ENCODE measurements around the gene ARRDC3.
"Not testable (repeated sequence)": the region's sequence is repeated elsewhere in the genome, so short reads cannot be mapped to it uniquely, and the experiment has no call there.

Gene ARRDC3, protein sequence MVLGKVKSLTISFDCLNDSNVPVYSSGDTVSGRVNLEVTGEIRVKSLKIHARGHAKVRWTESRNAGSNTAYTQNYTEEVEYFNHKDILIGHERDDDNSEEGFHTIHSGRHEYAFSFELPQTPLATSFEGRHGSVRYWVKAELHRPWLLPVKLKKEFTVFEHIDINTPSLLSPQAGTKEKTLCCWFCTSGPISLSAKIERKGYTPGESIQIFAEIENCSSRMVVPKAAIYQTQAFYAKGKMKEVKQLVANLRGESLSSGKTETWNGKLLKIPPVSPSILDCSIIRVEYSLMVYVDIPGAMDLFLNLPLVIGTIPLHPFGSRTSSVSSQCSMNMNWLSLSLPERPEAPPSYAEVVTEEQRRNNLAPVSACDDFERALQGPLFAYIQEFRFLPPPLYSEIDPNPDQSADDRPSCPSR

GRCh38 chr5:91383027-91383955 is at the start of gene ARRDC3:
TSS of gene ARRDC3 (minus strand) at chr5:91383317. CDS start at chr5:91383092, 225 bp downstream.
- DNase-seq: peak; percentile 85 to 88

GRCh38 chr5:91430949-91431348 is 47.8 kb upstream of the ARRDC3 start:
- DNase-seq: no peak

DNA sequence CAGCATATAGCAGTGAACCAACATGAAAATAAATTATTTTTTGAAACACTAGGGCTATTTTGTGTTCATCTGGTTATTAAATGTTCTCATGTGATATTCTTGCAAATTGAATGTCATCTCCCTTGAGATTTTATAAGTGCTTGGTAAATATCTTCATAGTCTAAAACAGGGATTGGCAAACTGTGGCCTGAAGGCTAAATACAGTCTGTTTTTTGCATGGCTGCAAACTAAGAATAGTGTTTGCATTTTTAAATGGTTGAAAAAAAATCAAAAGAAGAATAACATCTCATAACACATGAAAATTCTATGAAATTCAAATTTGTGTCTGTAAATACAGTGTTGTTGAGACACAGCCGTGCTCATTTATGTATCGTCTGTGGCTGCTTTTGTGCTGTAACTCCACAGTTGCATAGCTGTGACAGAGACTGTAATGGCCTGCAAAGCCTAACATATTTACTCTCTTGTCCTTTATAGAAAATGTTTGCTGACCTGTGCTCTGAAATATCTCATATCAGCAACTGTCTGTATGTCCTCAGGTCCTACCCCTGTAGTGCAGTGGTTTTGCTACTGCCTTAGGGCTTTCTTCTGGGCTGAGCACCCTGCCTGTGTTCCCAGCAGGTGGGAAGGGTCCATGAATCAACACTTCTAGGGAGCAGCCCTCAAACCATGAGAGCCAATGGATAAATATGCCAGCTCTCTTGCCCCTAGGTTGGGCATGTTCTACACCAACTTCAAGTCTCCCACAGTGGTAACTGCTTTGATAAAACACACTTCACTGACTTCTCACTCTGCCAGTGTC is 41.7 kb upstream of the ARRDC3 start:
- no peak for DNase-seq

DNA sequence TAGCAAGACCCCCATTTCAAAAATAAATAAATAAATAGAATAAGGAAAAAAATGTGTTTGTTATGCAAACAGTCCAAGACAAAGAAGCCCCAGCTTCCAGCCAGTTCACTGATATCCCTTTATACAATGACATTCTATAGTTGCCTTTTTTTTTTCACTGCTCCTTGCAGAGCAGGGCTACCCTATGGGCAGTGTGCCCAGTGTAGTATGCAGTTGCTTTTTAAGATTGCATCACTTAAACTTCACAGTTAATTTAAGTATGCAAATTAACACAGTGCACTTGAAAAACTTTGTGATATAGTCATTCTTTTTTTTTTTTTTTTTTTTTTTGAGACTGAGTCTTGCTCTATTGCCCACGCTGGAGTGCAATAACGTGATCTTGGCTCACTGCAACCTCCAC is 40.8 kb upstream of the ARRDC3 start:
- no peak for DNase-seq

DNA sequence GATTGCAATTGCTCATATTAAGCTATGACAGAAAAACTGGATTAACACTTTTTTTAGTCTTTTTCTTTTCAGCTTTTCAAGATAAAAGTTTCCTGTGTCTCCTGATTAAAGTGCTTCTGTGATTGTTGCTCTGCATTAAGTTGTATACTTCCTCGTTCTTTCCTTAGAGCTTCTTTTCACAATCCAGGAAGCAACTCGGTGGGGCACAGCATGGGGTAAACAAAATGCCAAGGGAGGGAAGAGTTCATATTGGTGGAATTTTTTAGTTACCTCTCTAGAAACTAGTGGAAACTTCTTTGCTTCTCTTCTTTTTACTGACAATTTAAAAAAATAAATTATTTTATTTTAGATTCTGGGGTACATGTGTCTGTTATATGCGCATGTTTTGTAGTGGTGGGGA is 37.8 kb upstream of the ARRDC3 start:
- DNase-seq: no peak

GRCh38 chr5:91419571-91420537 is 36.7 kb upstream of the ARRDC3 start:
- DNase-seq: peak; percentile 3 to 50

DNA sequence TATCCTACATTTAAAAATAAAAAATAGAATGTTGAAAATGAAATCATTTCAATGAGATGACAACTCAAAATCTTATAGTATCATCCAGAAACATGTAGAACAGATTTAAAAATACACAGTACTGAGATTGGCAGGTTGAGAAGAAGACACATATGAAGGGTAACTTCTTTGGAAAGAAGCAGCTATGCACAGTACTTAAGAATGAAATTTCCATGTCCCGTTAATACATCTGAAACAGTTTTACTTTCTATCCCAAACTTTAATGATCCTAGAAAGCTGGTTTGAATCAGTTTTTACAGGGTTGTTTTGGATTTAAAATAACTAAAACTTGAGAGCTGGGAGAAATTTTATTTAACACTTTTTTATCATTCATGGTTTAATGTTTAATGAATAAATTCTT is 36.0 kb upstream of the ARRDC3 start:
- DNase-seq: no peak

DNA sequence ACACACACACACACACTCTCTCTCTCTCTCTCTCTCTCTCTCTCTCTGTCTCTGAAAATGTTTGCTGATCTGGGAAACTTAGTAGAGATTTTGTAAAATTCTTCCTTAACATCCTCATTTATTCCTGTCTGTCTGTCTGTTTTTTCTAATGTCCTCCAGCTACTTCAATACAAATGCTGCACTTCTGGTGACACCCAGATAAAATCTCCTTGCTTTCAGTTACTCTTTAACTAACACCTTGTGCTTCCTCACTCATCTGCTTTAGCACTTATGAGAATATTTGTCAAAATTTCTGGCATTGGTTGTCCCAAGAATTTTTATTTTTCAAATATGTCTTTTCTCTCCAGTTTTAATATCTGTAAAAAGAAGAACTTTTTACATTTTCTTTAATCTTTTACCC is 35.0 kb upstream of the ARRDC3 start:
- no peak for DNase-seq

DNA sequence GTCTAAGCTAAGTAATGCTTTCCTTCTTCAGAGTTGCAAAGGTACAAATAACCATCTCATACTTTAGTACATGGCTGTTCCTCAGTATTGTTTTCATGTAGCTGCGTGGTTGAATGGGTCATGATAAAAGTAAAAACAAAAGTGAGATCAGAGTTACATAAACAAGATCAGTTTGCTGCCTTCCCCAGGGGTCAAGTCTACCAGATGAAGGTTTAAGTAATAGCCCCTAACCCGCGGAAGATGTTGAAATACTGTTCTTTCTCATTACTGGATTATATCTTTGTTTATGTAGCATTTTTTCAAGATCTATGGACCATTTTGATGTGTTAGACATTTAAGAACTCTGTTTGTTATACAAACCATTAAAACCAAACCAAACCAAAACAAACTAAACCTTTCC is 34.1 kb upstream of the ARRDC3 start:
- no peak for DNase-seq

- no peak for DNase-seq
Measured at GRCh38 chr5:91416491-91416890, 33.4 kb upstream of the ARRDC3 start.

- no peak for DNase-seq
Measured at GRCh38 chr5:91409304-91409703, 26.2 kb upstream of the ARRDC3 start.

GRCh38 chr5:91408710-91409109 is 25.6 kb upstream of the ARRDC3 start:
- DNase-seq: no peak

GRCh38 chr5:91407204-91407603 is 24.1 kb upstream of the ARRDC3 start:
- DNase-seq: no peak

DNA sequence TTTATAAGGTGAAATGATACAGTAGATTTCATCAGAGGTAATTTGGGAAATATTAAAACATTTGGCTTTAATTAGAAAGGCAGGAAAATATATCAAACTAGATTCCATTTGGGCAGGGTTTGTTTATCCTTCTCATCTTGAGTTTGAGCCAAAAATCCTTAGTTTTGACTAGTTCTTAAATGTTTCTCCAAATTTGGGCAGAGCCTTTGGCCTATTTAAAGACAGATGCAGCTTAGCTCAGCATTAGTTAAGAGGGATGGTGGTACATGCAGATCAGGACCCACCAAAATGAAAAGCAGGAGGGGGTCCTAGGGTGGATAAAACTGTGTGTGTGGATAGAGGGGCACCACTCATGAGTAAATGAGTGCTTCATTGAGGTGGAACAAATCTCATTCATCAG is 20.3 kb upstream of the ARRDC3 start:
- DNase-seq: no peak

DNA sequence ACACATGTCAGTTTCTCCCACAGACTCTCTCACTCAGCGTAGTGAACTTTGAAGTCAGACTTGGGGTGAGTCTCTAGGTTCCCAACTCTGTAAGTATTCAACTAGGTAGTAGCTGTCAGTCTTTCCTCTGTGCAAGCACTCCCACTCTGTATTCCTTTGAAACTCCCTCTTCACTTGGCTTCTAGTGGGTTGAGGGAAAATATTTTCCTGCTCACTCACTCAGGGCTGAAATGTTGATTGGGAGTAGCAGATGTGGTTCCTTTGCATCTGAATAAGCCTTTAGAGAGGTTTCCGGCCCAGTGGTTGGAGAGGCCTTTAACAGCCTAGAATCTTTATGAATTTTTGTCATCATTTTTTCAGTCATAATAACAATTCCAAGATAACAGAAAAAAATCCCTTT is 18.1 kb upstream of the ARRDC3 start:
- DNase-seq: no peak

GRCh38 chr5:91397791-91398190 is 14.7 kb upstream of the ARRDC3 start:
- no peak for DNase-seq

DNA sequence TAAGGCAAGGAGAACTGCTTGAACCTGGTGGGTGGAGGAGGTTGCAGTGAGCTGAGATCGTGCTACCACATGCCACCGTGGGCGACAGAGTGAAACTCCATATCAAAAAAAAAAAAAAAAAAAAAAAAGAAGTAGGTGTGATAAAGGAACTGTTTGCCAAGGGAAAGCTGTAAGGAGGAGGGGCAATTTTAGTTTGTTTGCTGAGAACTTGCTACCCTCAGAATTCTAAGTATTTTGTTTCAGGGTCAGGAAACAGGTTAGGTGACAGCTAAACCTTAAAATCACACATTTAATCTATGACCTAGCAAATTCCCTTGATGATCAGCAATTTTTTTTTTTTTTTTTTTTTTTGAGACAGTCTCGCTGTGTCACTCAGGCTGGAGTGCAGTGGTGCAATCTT is 7.2 kb upstream of the ARRDC3 start:
- DNase-seq: no peak

GRCh38 chr5:91389555-91389954 is 6.4 kb upstream of the ARRDC3 start:
- not testable (repeated sequence) for DNase-seq

DNA sequence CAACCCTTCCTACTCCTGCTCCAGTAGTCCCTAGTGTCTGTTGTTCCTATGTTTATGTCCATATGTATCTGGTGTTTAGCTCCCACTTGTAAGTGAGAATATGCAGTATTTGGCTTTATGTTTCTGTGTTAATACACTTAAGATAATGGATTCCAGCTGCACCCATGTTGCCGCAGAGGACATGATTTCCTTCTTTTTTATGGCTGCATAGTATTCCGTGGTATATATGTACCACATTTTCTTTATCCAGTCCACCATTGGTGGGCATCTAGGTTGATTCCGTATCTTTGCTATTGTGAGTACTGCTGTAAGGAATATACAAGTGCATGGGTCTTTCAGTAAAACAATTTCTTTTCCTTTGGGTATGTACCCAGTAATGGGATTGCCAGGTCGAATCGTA is 5.2 kb upstream of the ARRDC3 start:
- no peak for DNase-seq

DNA sequence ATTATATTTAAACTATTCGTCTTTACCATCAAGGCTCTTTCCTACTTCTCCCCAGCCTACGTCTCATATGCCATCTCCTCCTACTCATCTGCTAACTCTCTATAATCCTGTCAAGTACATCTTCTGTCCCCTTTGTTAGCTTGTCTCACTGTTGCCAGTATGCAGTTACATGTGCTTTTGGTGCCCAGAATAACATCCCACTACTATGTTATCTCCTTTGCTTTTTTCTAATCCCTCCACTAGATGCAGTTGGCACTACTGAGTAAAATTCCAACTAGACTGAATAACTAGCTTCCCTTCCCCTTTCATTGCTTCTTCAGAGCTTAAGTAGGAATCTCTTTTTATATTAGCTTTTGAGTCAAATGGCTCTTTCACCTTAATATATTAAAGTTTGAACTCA is 3.0 kb upstream of the ARRDC3 start:
- no peak for DNase-seq

GRCh38 chr5:91385596-91385995 is 2.5 kb upstream of the ARRDC3 start:
- DNase-seq: not testable (repeated sequence)
